ENCODE measurements around the gene CDHR2.

The CDHR2 gene

DNA sequence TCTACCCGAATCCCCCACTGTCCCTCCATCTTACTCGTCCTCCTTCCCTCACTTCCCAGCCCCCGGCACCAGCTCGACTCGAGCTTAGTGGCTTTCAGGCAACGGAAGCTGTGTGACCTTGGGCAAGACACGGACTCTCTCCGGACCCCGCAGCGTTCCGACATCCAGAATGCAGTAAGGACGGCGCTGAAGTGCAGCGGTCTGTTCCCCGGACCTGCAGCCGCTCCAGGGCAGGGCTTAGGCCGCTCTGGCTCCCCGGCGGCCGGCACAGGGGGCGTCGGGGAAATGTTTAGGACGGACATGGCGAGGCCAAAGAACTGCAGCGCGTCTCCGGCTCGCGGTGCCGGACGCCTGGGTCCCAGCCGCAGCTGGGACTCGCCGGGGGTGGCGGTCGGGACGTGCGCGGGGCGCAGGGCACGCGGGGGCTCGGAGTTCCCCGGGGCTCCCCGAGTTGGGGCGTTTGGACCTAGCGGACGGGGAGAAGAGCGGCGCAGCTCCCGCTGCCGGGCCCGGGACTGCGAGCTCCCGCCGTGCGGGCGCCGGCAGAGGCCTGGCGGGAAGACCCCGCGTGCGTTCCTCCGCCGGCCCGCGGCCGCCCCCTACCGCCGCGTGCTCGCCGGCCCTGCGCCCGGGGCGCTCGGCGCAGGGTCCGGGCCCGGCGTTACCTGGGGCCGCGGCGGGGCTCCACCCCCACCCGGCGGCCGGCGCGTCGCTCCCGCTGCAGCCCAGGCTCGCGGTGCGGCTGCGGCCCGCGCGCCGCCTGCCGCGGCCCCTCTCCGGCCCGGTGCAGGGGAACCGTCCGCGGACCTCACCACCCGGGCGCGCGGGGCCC is 6.3 kb upstream of the CDHR2 start:
- TF ChIP-seq EZH2 (IDR thresholded peaks at IDR 0.05; ENCODE audit: borderline replicate concordance, low read length) (no peak), CTCF (IDR thresholded peaks at IDR 0.05; ENCODE audit: low read length) (no peak; the same call in 1 of the 2 replicates)
- Histone ChIP-seq H3K9me2 (ENCODE audit: low read depth, low read length) (no peaks in the 10 kb centered on the region), H3K27me3 (ENCODE audit: insufficient read depth, low read length) (no peaks in the 10 kb centered on the region), H2AFZ (ENCODE audit: low read length) (no peak overlapping the region), H4K20me1 (ENCODE audit: insufficient read depth, low read length) (no peaks in the 10 kb centered on the region), H3K4me3 (ENCODE audit: low read depth, low read length, poor library complexity, severe bottlenecking) (peak overlapping the region; percentile 81), H3K9me3 (ENCODE audit: low read length) (no peaks in the 10 kb centered on the region), H3F3A (ENCODE audit: insufficient read depth, low read length) (no peaks in the 10 kb centered on the region), H3K4me1 (ENCODE audit: insufficient read depth, low read length, severe bottlenecking) (peaks cover 42% of the 10 kb centered on the region), H3K27ac (ENCODE audit: low read depth, low read length, poor library complexity, severe bottlenecking) (peak overlapping the region; percentile 80), H3K4me2 (ENCODE audit: low read length) (peak overlapping the region; percentile 98), H3K36me3 (ENCODE audit: insufficient read depth, low read length) (no peaks in the 10 kb centered on the region), H3K79me2 (ENCODE audit: insufficient read depth, low read length) (no peaks in the 10 kb centered on the region), H3K9ac (ENCODE audit: low read length) (peak overlapping the region; percentile 100)

- Histone ChIP-seq H3K27me3 (ENCODE audit: insufficient read depth, low read length) (no peaks in the 10 kb centered on the region), H3F3A (ENCODE audit: insufficient read depth, low read length) (no peaks in the 10 kb centered on the region), H3K9me3 (ENCODE audit: low read length) (no peaks in the 10 kb centered on the region), H2AFZ (ENCODE audit: low read length) (no peak overlapping the region; the same call in 1 of the 2 replicates), H3K9ac (ENCODE audit: low read length) (peak overlapping the region; percentile 88), H3K4me2 (ENCODE audit: low read length) (peak overlapping the region; percentile 98), H3K27ac (ENCODE audit: low read depth, low read length, poor library complexity, severe bottlenecking) (peak overlapping the region; percentile 80), H3K36me3 (ENCODE audit: insufficient read depth, low read length) (no peaks in the 10 kb centered on the region), H3K4me1 (ENCODE audit: insufficient read depth, low read length, severe bottlenecking) (peaks cover 35% of the 10 kb centered on the region), H3K4me3 (ENCODE audit: low read depth, low read length, poor library complexity, severe bottlenecking) (peak overlapping the region; percentile 73), H4K20me1 (ENCODE audit: insufficient read depth, low read length) (no peaks in the 10 kb centered on the region), H3K79me2 (ENCODE audit: insufficient read depth, low read length) (no peaks in the 10 kb centered on the region), H3K9me2 (ENCODE audit: low read depth, low read length) (no peaks in the 10 kb centered on the region)
- TF ChIP-seq EZH2 (IDR thresholded peaks at IDR 0.05; ENCODE audit: borderline replicate concordance, low read length) (no peak), CTCF (IDR thresholded peaks at IDR 0.05; ENCODE audit: low read length) (no peak)
Measured at GRCh38 chr5:176543428-176544182, 5.5 kb upstream of the CDHR2 start.

DNA sequence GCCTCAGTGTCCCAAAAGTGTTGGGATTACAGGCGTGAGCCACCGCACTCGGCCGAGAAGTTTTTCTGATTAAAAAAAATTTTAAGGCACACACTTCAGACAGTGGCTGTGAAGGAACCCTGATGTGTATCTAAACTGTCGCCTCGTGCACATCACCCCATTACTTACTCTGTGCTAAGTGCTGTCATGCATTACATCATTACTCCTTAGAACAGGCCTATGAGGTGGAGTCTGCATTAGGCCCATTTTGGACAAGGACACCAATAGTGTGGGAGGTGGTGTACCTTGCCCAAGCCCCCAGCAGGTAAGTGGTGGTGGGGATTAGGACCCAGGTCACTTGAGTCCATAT is 3.8 kb upstream of the CDHR2 start:
- Histone ChIP-seq H4K20me1 (ENCODE audit: insufficient read depth, low read length) (no peaks in the 10 kb centered on the region), H3K9ac (ENCODE audit: low read length) (no peak overlapping the region), H3K4me2 (ENCODE audit: low read length) (no peak overlapping the region), H3K4me1 (ENCODE audit: insufficient read depth, low read length, severe bottlenecking) (peaks cover 33% of the 10 kb centered on the region), H3K36me3 (ENCODE audit: insufficient read depth, low read length) (no peaks in the 10 kb centered on the region), H3K27me3 (ENCODE audit: insufficient read depth, low read length) (no peaks in the 10 kb centered on the region), H3K9me2 (ENCODE audit: low read depth, low read length) (no peaks in the 10 kb centered on the region), H3K79me2 (ENCODE audit: insufficient read depth, low read length) (no peaks in the 10 kb centered on the region), H3K4me3 (ENCODE audit: low read depth, low read length, poor library complexity, severe bottlenecking) (no peak overlapping the region), H3K27ac (ENCODE audit: low read depth, low read length, poor library complexity, severe bottlenecking) (no peak overlapping the region), H3F3A (ENCODE audit: insufficient read depth, low read length) (no peaks in the 10 kb centered on the region), H3K9me3 (ENCODE audit: low read length) (no peaks in the 10 kb centered on the region), H2AFZ (ENCODE audit: low read length) (no peak overlapping the region)
- TF ChIP-seq EZH2 (IDR thresholded peaks at IDR 0.05; ENCODE audit: borderline replicate concordance, low read length), result no peak
- TF ChIP-seq CTCF (IDR thresholded peaks at IDR 0.05; ENCODE audit: low read length), result no peak

Data from OCI-LY1 (cell line).